Skin epidermis (tissue), 12 donors: Measurements from ENCODE around the gene KCNK17.
A peak's percentile ranks its signal among the peaks of the same experiment; 100 is the strongest.
"Not testable (repeated sequence)": the region's sequence is repeated elsewhere in the genome, so short reads cannot be mapped to it uniquely, and the experiment has no call there.

Experiments used
- H3K27ac ChIP-seq, 21 experiments: fragments of 200-600 bp; sonication (generic) in 11 of 21; one replicate each; pipeline ENCODE4 v1.5.0; 2020; ENCODE audit warnings: mild to moderate bottlenecking in 3 of 21, inconsistent platforms in 2 of 21, moderate library complexity in 2 of 21
- H3K4me3 ChIP-seq, 7 experiments: fragments of 200-600 bp; sonication (generic) in 2 of 7; one replicate each; pipeline ENCODE4 v1.5.0; 2020; ENCODE audit warnings: inconsistent platforms in 2 of 7, mild to moderate bottlenecking in 2 of 7, moderate library complexity in 1 of 7

Gene KCNK17

GRCh38 chr6:39304951-39305350 lies 9.3 kb downstream of the KCNK17 start:
- Histone ChIP-seq H3K4me3 (no peak overlapping the region), H3K27ac (no peak overlapping the region)

- no peak overlapping the region for H3K4me3 ChIP-seq
- no peak overlapping the region for H3K27ac ChIP-seq
Measured at GRCh38 chr6:39303425-39304153, 10.6 kb downstream of the KCNK17 start.

- Histone ChIP-seq H3K27ac (no peak overlapping the region), H3K4me3 (no peak overlapping the region)
Measured at GRCh38 chr6:39302669-39303424, 11.4 kb downstream of the KCNK17 start.

GRCh38 chr6:39302011-39302410 lies 12.2 kb downstream of the KCNK17 start:
- Histone ChIP-seq H3K4me3 (no peak overlapping the region), H3K27ac (no peak overlapping the region)

GRCh38 chr6:39301606-39302005 lies 12.6 kb downstream of the KCNK17 start:
- no peak overlapping the region for H3K4me3 ChIP-seq
- no peak overlapping the region for H3K27ac ChIP-seq

- H3K27ac ChIP-seq: no peak overlapping the region
- H3K4me3 ChIP-seq: no peak overlapping the region
Measured at GRCh38 chr6:39300739-39301138, 13.5 kb downstream of the KCNK17 start.

GRCh38 chr6:39298061-39298460 lies 16.2 kb downstream of the KCNK17 start:
- no peak overlapping the region for H3K4me3 ChIP-seq
- H3K27ac ChIP-seq: no peak overlapping the region

GRCh38 chr6:39296745-39297640 lies 17.2 kb downstream of the KCNK17 start:
- Histone ChIP-seq H3K4me3 (no peak overlapping the region), H3K27ac (no peak overlapping the region)

GRCh38 chr6:39295611-39296011 lies 18.6 kb downstream of the KCNK17 start:
- Histone ChIP-seq H3K27ac (no peak overlapping the region), H3K4me3 (no peak overlapping the region)

- Histone ChIP-seq H3K27ac (no peak overlapping the region), H3K4me3 (no peak overlapping the region)
Measured at GRCh38 chr6:39294899-39295298, 19.3 kb downstream of the KCNK17 start.

GRCh38 chr6:39294133-39294532 lies 20.1 kb downstream of the KCNK17 start:
- H3K4me3 ChIP-seq: no peak overlapping the region
- H3K27ac ChIP-seq: no peak overlapping the region

- no peak overlapping the region for H3K4me3 ChIP-seq
- no peak overlapping the region for H3K27ac ChIP-seq
Measured at GRCh38 chr6:39292637-39293036, 21.6 kb downstream of the KCNK17 start.

GRCh38 chr6:39289490-39289889 lies 24.7 kb downstream of the KCNK17 start:
- Histone ChIP-seq H3K4me3 (no peak overlapping the region), H3K27ac (no peak overlapping the region)

GRCh38 chr6:39287601-39288000 lies 26.6 kb downstream of the KCNK17 start:
- Histone ChIP-seq H3K27ac (no peak overlapping the region), H3K4me3 (no peak overlapping the region)

GRCh38 chr6:39286596-39286995 lies 27.6 kb downstream of the KCNK17 start:
- not testable (repeated sequence) for H3K27ac ChIP-seq, H3K4me3 ChIP-seq

- H3K4me3 ChIP-seq: no peak overlapping the region
- H3K27ac ChIP-seq: no peak overlapping the region
Measured at GRCh38 chr6:39282774-39283173, 31.4 kb downstream of the KCNK17 start.

- Histone ChIP-seq H3K27ac (no peak overlapping the region), H3K4me3 (no peak overlapping the region)
Measured at GRCh38 chr6:39281312-39281980, 32.8 kb downstream of the KCNK17 start.

- peak overlapping the region in 1 of 21 experiments; percentile 17 for H3K27ac ChIP-seq
Measured at GRCh38 chr6:39280247-39280731, 33.9 kb downstream of the KCNK17 start.

GRCh38 chr6:39279539-39279938 lies 34.7 kb downstream of the KCNK17 start:
- Histone ChIP-seq H3K27ac (peak overlapping the region in 1 of 21 experiments; percentile 28), H3K4me3 (no peak overlapping the region)

More at GRCh38 chr6:39280247-39280731, 33.9 kb downstream of the KCNK17 start:
- no peak overlapping the region for H3K4me3 ChIP-seq
